Type B pancreatic cell (in vitro differentiated cells): ENCODE results near the gene OTUD3. TPM values are rescaled to one million over a fixed set of nuclear protein-coding genes. Genes with fewer than 3 reads are reported as not detected.
"Not testable (repeated sequence)": the region's sequence is repeated elsewhere in the genome, so short reads cannot be mapped to it uniquely, and the experiment has no call there.

Experiments used
- DNase-seq: peaks from one replicate; pipeline ENCODE4 v3.0.0; 2021; ENCODE audit warnings: mixed read lengths; ENCODE audit not compliant: unreplicated experiment; ENCODE audit errors: extremely low spot score
- H3K27ac Mint-ChIP-seq: 2 replicates; pipeline ENCODE4 v1.8.0; 2021; ENCODE audit warnings: mild to moderate bottlenecking, mixed read lengths
- H3K27me3 Mint-ChIP-seq: 2 replicates; pipeline ENCODE4 v1.8.0; 2021; ENCODE audit warnings: mixed read lengths
- H3K36me3 Mint-ChIP-seq: 2 replicates; pipeline ENCODE4 v1.8.0; 2021; ENCODE audit warnings: mixed read lengths
- H3K4me1 Mint-ChIP-seq: one replicate; pipeline ENCODE4 v1.8.0; 2021; ENCODE audit warnings: mixed read lengths; ENCODE audit not compliant: unreplicated experiment
- H3K4me3 Mint-ChIP-seq: 2 replicates; pipeline ENCODE4 v1.8.0; 2021; ENCODE audit warnings: mild to moderate bottlenecking, mixed read lengths
- H3K9me3 Mint-ChIP-seq: 2 replicates; pipeline ENCODE4 v1.8.0; 2021; ENCODE audit warnings: mixed read lengths
- CTCF ChIP-seq: fragments of 200-600 bp; sonication (generic); conservative IDR thresholded peaks from 2 replicates; pipeline ENCODE4 v1.5.0; 2021; ENCODE audit warnings: antibody characterized with exemption, mild to moderate bottlenecking
- total RNA-seq: library from RNA; stranded (reverse); gene quantifications from 2 replicates; pipeline ENCODE4 v1.2.1, GENCODE V29; 2021; ENCODE audit warnings: low replicate concordance

OTUD3 gene
- total RNA-seq, 1 donor from 2014 or later = 23.1 TPM

GRCh38 chr1:19926296-19927129, 44.3 kb downstream of the OTUD3 start:
- Mint-ChIP-seq H3K36me3 (no peaks in the 10 kb centered on the region), H3K27ac (peak overlapping the region; percentile 72), H3K27me3 (no peaks in the 10 kb centered on the region), H3K9me3 (peaks cover 4% of the 10 kb centered on the region), H3K4me3 (no peak overlapping the region), H3K4me1 (peaks cover 12% of the 10 kb centered on the region)
- DNase-seq = no peak
- no peak for TF ChIP-seq CTCF

GRCh38 chr1:19927130-19927421, 44.9 kb downstream of the OTUD3 start:
- H3K36me3 Mint-ChIP-seq, H3K27me3 Mint-ChIP-seq, H3K4me3 Mint-ChIP-seq, H3K9me3 Mint-ChIP-seq, DNase-seq: not testable (repeated sequence)
- Mint-ChIP-seq H3K27ac (peak overlapping the region; percentile 72), H3K4me1 (peaks cover 12% of the 10 kb centered on the region)

- TF ChIP-seq CTCF = no peak
- Mint-ChIP-seq H3K27me3 (no peaks in the 10 kb centered on the region), H3K36me3 (peaks cover 4% of the 10 kb centered on the region), H3K9me3 (peaks cover 14% of the 10 kb centered on the region), H3K4me3 (no peak overlapping the region), H3K27ac (no peak overlapping the region), H3K4me1 (no peaks in the 10 kb centered on the region)
- no peak for DNase-seq
Observed at GRCh38 chr1:19932866-19933265, 50.7 kb downstream of the OTUD3 start.

- Mint-ChIP-seq H3K27me3 (no peaks in the 10 kb centered on the region), H3K36me3 (peaks cover 4% of the 10 kb centered on the region), H3K4me3 (no peak overlapping the region), H3K4me1 (no peaks in the 10 kb centered on the region), H3K9me3 (peaks cover 14% of the 10 kb centered on the region), H3K27ac (no peak overlapping the region)
- no peak for TF ChIP-seq CTCF
- no peak for DNase-seq
Observed at GRCh38 chr1:19934336-19934735, 52.1 kb downstream of the OTUD3 start.

- peaks cover 10% of the 10 kb centered on the region for H3K9me3 Mint-ChIP-seq
Observed at GRCh38 chr1:19936061-19936750, 54.0 kb downstream of the OTUD3 start.

More at GRCh38 chr1:19936061-19936750, 54.0 kb downstream of the OTUD3 start:
- H3K36me3 Mint-ChIP-seq = peaks cover 4% of the 10 kb centered on the region
- no peak for DNase-seq
- no peak overlapping the region for H3K27ac Mint-ChIP-seq
- H3K27me3 Mint-ChIP-seq = no peaks in the 10 kb centered on the region
- no peak overlapping the region for H3K4me3 Mint-ChIP-seq
- no peaks in the 10 kb centered on the region for H3K4me1 Mint-ChIP-seq
- no peak for TF ChIP-seq CTCF
